H1 (cell line): ENCODE data around the gene ARL2.

Experiments used
- KDM1A ChIP-seq: fragments of 200-600, 300-600 bp; sonication (generic); IDR thresholded peaks from 2 replicates; pipeline ENCODE4 v1.7.1; 2016; ENCODE audit warnings: mild to moderate bottlenecking, low read length, borderline replicate concordance
- PHF8 ChIP-seq: fragments of 200-600 bp; sonication (generic); conservative IDR thresholded peaks from 2 replicates; pipeline ENCODE4 v1.7.1; 2012; ENCODE audit warnings: low read depth, mild to moderate bottlenecking, inconsistent platforms, low read length, moderate library complexity
- POLR2AphosphoS5 ChIP-seq: IDR thresholded peaks from 2 replicates; pipeline ENCODE4 v1.6.1; 2011; ENCODE audit warnings: low read depth, low read length
- TF ChIP-seq, protein P1 (sequence below), 3 experiments: IDR thresholded peaks; 1 replicate in 2 of 3; 2 replicates in 1 of 3; pipeline versions ENCODE4 v1.5.1 to v1.6.1; 2011; ENCODE audit warnings: low read length in 3 of 3, mild to moderate bottlenecking in 3 of 3, inconsistent platforms in 2 of 3, low read depth in 1 of 3, moderate library complexity in 1 of 3; ENCODE audit not compliant: insufficient read depth in 1 of 3; ENCODE audit errors: control extremely low read depth in 1 of 3

DNA sequence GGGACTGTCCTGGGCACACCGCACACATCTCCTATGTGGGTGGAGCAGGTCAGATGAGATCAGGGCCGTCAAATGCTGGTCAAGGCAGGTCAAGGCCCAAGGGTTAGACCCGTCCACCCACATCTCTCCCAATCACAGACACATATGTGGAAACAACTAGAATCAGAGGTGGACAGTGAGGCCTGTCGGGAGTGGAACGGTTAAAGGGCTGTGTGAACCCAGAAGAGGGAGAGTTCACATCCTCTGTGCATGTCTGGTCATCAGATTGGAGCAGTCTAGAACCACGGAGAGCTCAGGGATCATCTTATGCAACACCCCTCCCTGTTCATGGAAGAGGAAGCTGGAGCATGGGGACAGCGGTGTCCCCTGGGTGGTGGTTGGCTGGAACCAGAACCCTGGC is 5.9 kb downstream of the ARL2 start:
- TF ChIP-seq, protein P1, sequence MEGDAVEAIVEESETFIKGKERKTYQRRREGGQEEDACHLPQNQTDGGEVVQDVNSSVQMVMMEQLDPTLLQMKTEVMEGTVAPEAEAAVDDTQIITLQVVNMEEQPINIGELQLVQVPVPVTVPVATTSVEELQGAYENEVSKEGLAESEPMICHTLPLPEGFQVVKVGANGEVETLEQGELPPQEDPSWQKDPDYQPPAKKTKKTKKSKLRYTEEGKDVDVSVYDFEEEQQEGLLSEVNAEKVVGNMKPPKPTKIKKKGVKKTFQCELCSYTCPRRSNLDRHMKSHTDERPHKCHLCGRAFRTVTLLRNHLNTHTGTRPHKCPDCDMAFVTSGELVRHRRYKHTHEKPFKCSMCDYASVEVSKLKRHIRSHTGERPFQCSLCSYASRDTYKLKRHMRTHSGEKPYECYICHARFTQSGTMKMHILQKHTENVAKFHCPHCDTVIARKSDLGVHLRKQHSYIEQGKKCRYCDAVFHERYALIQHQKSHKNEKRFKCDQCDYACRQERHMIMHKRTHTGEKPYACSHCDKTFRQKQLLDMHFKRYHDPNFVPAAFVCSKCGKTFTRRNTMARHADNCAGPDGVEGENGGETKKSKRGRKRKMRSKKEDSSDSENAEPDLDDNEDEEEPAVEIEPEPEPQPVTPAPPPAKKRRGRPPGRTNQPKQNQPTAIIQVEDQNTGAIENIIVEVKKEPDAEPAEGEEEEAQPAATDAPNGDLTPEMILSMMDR (IDR thresholded peaks at IDR 0.05; ENCODE audit: control extremely low read depth in 1 of 3, insufficient read depth in 1 of 3, low read depth in 1 of 3, low read length in 3 of 3) = no peak
- TF ChIP-seq POLR2AphosphoS5 (no peak), PHF8 (no peak), KDM1A (no peak)
